Stimulated activated CD4-positive, alpha-beta T cell treated with anti-CD3 and anti-CD28 coated beads, Interleukin-1b, Interleukin-23, amount 100 ng/mL, for 1 hour (primary cell): ENCODE results near the gene RTP3.
A peak's percentile ranks its signal among the peaks of the same experiment; 100 is the strongest.

ENCODE experiments used
- DNase-seq, 2 donors: peaks; one replicate each; pipeline ENCODE4 v3.0.0-alpha.2; 2020; ENCODE audit warnings: low read depth in 2 of 2

The RTP3 gene

GRCh38 chr3:46469680-46470357 lies 28.0 kb upstream of the RTP3 start:
- DNase-seq, result no peak

GRCh38 chr3:46470831-46471230 lies 26.9 kb upstream of the RTP3 start:
- no peak for DNase-seq

GRCh38 chr3:46471371-46471914 lies 26.3 kb upstream of the RTP3 start:
- no peak for DNase-seq

GRCh38 chr3:46472736-46473135 lies 25.0 kb upstream of the RTP3 start:
- DNase-seq, result no peak

- DNase-seq, result no peak
These were observed 20.6 kb upstream of the RTP3 start for GRCh38 chr3:46477145-46477544.

GRCh38 chr3:46477756-46478155 lies 20.0 kb upstream of the RTP3 start:
- DNase-seq, result no peak

- no peak for DNase-seq
These were observed 19.4 kb upstream of the RTP3 start for GRCh38 chr3:46478341-46478740.

- no peak for DNase-seq
These were observed 18.8 kb upstream of the RTP3 start for GRCh38 chr3:46479021-46479420.

- no peak for DNase-seq
These were observed 18.1 kb upstream of the RTP3 start for GRCh38 chr3:46479696-46480095.

GRCh38 chr3:46480491-46481195 lies 17.1 kb upstream of the RTP3 start:
- DNase-seq, result no peak

- DNase-seq, result no peak
These were observed 16.1 kb upstream of the RTP3 start for GRCh38 chr3:46481636-46482035.

GRCh38 chr3:46482632-46483350 lies 15.0 kb upstream of the RTP3 start:
- DNase-seq, result no peak

GRCh38 chr3:46483825-46484224 lies 14.0 kb upstream of the RTP3 start:
- no peak for DNase-seq

GRCh38 chr3:46484388-46484787 lies 13.4 kb upstream of the RTP3 start:
- DNase-seq, result no peak

- no peak for DNase-seq
These were observed 12.6 kb upstream of the RTP3 start for GRCh38 chr3:46484911-46485778.

GRCh38 chr3:46485779-46486175 lies 12.0 kb upstream of the RTP3 start:
- no peak for DNase-seq

- DNase-seq, result peak; percentile 85 to 89
These were observed 8.9 kb upstream of the RTP3 start for GRCh38 chr3:46488735-46489361.

- no peak for DNase-seq
These were observed 8.4 kb upstream of the RTP3 start for GRCh38 chr3:46489381-46489780.

GRCh38 chr3:46489875-46490274 lies 7.9 kb upstream of the RTP3 start:
- no peak for DNase-seq

- DNase-seq, result no peak
These were observed 7.3 kb upstream of the RTP3 start for GRCh38 chr3:46490338-46491084.
